ENCODE measurements around the gene PCDHB13.

Gene PCDHB13

DNA sequence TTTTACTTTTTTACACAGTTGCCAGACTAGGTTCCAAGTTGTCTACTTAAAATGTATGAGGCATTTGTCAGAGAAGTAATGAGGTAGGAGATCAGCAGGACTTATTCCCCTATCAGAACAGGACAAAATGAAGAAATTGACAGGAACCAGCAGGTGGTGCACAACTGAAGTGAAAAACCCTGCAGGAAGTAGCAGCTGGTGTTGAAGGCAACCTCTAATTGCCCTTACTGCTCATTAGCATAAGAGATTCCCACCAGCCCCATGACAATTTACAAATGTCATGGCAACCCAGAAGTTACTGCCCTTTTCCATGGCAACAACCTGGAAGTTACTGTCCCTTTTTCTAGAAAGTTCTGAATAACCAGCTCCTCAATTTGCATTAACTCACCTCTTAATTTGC, 36.9 kb downstream of the PCDHB13 start:
- Histone ChIP-seq H3K9ac (ENCODE audit: insufficient read length) (no peak overlapping the region), H3K27ac (no peak overlapping the region), H3K4me3 (no peak overlapping the region), H3K36me3 (ENCODE audit: insufficient read depth, low read length) (no peaks in the 10 kb centered on the region), H3K9me3 (ENCODE audit: low read depth, low read length) (no peaks in the 10 kb centered on the region; the same call in 1 of the 2 replicates)
- DNase-seq (ENCODE audit: low read depth, low spot score) = no peak
- TF ChIP-seq POLR2AphosphoS5 (IDR thresholded peaks at IDR 0.05; ENCODE audit: borderline replicate concordance, low read depth, low read length) (no peak), EZH2 (IDR thresholded peaks at IDR 0.05) (no peak), FOXP2 (optimal IDR thresholded peaks at IDR 0.05; ENCODE audit: control extremely low read depth, extremely low read length, insufficient read depth) (no peak)

GRCh38 chr5:141258464-141258863, 44.7 kb downstream of the PCDHB13 start:
- H3K4me3 ChIP-seq = no peak overlapping the region
- H3K27ac ChIP-seq = no peak overlapping the region
- no peak overlapping the region for H3K9ac ChIP-seq (ENCODE audit: insufficient read length)
- H3K36me3 ChIP-seq (ENCODE audit: insufficient read depth, low read length) = no peaks in the 10 kb centered on the region
- DNase-seq (ENCODE audit: low read depth, low spot score) = no peak
- TF ChIP-seq POLR2AphosphoS5 (IDR thresholded peaks at IDR 0.05; ENCODE audit: borderline replicate concordance, low read depth, low read length) (no peak), FOXP2 (optimal IDR thresholded peaks at IDR 0.05; ENCODE audit: control extremely low read depth, extremely low read length, insufficient read depth) (no peak), EZH2 (IDR thresholded peaks at IDR 0.05) (no peak)
- H3K9me3 ChIP-seq (ENCODE audit: low read depth, low read length) = peaks cover 5% of the 10 kb centered on the region

- H3K9ac ChIP-seq (ENCODE audit: insufficient read length) = no peak overlapping the region
- no peak for DNase-seq (ENCODE audit: low read depth, low spot score)
- TF ChIP-seq FOXP2 (optimal IDR thresholded peaks at IDR 0.05; ENCODE audit: control extremely low read depth, extremely low read length, insufficient read depth) = no peak
- no peak for TF ChIP-seq EZH2 (IDR thresholded peaks at IDR 0.05)
- no peak for TF ChIP-seq POLR2AphosphoS5 (IDR thresholded peaks at IDR 0.05; ENCODE audit: borderline replicate concordance, low read depth, low read length)
- no peaks in the 10 kb centered on the region for H3K36me3 ChIP-seq (ENCODE audit: insufficient read depth, low read length)
- H3K9me3 ChIP-seq (ENCODE audit: low read depth, low read length) = peaks cover 5% of the 10 kb centered on the region; the same call in 1 of the 2 replicates
- no peak overlapping the region for H3K4me3 ChIP-seq
- H3K27ac ChIP-seq = no peak overlapping the region
Observed at GRCh38 chr5:141258948-141259347, 45.2 kb downstream of the PCDHB13 start.

GRCh38 chr5:141260458-141261237, 46.9 kb downstream of the PCDHB13 start:
- peaks cover 5% of the 10 kb centered on the region; the same call in 1 of the 2 replicates for H3K9me3 ChIP-seq (ENCODE audit: low read depth, low read length)
- H3K9ac ChIP-seq (ENCODE audit: insufficient read length) = no peak overlapping the region
- DNase-seq (ENCODE audit: low read depth, low spot score) = no peak
- H3K27ac ChIP-seq = no peak overlapping the region
- TF ChIP-seq POLR2AphosphoS5 (IDR thresholded peaks at IDR 0.05; ENCODE audit: borderline replicate concordance, low read depth, low read length) (no peak), EZH2 (IDR thresholded peaks at IDR 0.05) (no peak), FOXP2 (optimal IDR thresholded peaks at IDR 0.05; ENCODE audit: control extremely low read depth, extremely low read length, insufficient read depth) (no peak)
- H3K4me3 ChIP-seq = no peak overlapping the region
- no peaks in the 10 kb centered on the region for H3K36me3 ChIP-seq (ENCODE audit: insufficient read depth, low read length)

DNA sequence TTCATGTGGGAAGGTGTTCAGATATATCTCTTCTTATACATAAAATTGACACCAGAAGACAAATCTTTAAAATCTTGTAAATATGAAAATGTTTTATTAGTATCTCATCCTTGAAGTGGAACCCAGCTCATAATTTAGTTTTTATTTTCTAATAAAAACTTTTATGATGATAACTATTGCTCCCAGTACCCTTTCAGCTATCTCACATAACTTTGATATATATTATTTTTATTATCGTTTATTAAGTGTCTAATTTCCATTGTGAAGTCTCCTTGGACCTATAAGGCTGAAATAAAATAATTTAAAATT, 47.5 kb downstream of the PCDHB13 start:
- Histone ChIP-seq H3K9me3 (ENCODE audit: low read depth, low read length) (peaks cover 5% of the 10 kb centered on the region; the same call in 1 of the 2 replicates), H3K4me3 (no peak overlapping the region), H3K9ac (ENCODE audit: insufficient read length) (no peak overlapping the region), H3K27ac (no peak overlapping the region), H3K36me3 (ENCODE audit: insufficient read depth, low read length) (no peaks in the 10 kb centered on the region)
- no peak for DNase-seq (ENCODE audit: low read depth, low spot score)
- TF ChIP-seq EZH2 (IDR thresholded peaks at IDR 0.05) = no peak
- no peak for TF ChIP-seq POLR2AphosphoS5 (IDR thresholded peaks at IDR 0.05; ENCODE audit: borderline replicate concordance, low read depth, low read length)
- TF ChIP-seq FOXP2 (optimal IDR thresholded peaks at IDR 0.05; ENCODE audit: control extremely low read depth, extremely low read length, insufficient read depth) = no peak
